ENCODE results near the gene CALY.

Gene CALY

DNA sequence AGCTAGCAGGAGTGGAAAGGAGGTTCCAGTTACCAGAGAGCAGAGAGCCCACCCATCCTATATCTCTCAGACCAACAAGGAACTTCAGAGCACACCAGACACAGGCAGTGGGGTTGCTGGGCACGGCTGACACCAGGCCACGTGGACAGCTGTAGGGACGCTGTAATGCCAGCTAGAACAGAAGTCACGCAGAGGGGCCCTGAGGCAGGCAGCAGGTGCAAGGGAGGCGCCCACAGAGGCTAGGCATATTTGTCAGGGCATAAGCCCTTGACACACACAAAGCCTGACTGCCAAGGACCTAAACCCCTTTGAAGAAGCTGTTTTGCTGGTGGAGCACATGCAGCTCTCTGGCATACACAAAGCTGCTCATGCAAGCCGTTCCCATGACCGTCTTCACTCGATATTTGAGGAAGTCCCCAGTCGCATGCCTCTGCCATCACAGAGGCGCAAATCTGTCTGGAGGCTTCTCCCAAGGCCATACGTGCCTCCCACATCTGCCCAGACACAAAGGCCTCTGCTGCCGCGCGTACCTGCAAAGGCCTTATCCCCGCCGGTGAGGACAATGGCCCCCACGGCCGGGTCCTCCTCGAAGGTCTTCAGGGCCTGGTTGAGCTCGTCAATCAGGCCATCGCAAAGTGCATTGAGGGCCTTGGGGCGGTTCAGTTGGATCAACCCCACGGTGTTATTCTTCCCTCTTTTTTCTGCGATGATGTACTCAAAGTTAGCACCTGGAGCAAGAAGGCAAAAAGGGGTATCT, 33.5 kb upstream of the CALY start:
- ChIA-PET CTCF (no interaction called here), POLR2A (interaction anchor here (1.4 kb wide), 2 partner anchors 13 to 16 kb away, joined by 3 to 4 read pairs; no protein-coding TSS in a partner anchor)

DNA sequence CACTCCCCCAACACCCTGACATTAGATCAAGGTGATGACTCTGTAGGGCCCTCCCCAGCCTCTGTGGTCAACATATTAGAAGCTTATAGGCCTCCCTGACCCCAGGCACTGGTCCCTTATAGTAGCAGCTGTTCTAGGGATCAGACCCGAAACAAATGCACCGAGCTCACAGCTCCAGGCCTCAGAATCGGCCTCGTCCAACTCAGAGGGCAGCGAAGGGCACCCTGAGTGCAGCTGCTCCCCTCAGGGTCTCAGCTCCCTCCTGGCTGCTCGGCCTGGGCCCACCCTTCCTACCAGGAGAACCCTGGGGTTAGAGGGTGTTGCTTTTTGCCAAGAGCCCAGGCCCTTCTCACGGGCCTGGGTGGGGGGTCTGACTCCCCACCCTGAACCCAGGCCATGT, 31.5 kb upstream of the CALY start:
- no peak overlapping the region for H3K4me3 ChIP-seq (ENCODE audit: low read depth, low read length)
- H3K36me3 ChIP-seq (ENCODE audit: control insufficient read depth in 2 of 2, insufficient read depth in 1 of 2, low read length in 2 of 2), result peaks cover 0 to 67% of the 10 kb centered on the region in 2 experiments; a peak in 2 of 3 replicates
- ChIA-PET POLR2A (interaction anchor here (1.4 kb wide), 1 partner anchor 10 kb away, joined by 5 read pairs; no protein-coding TSS in a partner anchor), CTCF (interaction anchor here (0.8 kb wide), 1 partner anchor 39 kb away, joined by 3 read pairs; no protein-coding TSS in a partner anchor)
- H3K9me3 ChIP-seq (ENCODE audit: control insufficient read depth, insufficient read depth, low read depth, low read length), result no peaks in the 10 kb centered on the region
- TF ChIP-seq ZNF664 (tag by site-specific recombination; IDR thresholded peaks at IDR 0.05) (no peak), OSR2 (tag by site-specific recombination; IDR thresholded peaks at IDR 0.05) (no peak), TRIM28 (IDR thresholded peaks at IDR 0.05; ENCODE audit: borderline replicate concordance, low read length) (no peak), EGR2 (tag by site-specific recombination; IDR thresholded peaks at IDR 0.05; ENCODE audit: low read depth) (no peak), ZFP69B (tag by site-specific recombination; IDR thresholded peaks at IDR 0.05) (no peak), ZNF404 (tag by site-specific recombination; IDR thresholded peaks at IDR 0.05) (no peak)
- TF ChIP-seq, protein P1, sequence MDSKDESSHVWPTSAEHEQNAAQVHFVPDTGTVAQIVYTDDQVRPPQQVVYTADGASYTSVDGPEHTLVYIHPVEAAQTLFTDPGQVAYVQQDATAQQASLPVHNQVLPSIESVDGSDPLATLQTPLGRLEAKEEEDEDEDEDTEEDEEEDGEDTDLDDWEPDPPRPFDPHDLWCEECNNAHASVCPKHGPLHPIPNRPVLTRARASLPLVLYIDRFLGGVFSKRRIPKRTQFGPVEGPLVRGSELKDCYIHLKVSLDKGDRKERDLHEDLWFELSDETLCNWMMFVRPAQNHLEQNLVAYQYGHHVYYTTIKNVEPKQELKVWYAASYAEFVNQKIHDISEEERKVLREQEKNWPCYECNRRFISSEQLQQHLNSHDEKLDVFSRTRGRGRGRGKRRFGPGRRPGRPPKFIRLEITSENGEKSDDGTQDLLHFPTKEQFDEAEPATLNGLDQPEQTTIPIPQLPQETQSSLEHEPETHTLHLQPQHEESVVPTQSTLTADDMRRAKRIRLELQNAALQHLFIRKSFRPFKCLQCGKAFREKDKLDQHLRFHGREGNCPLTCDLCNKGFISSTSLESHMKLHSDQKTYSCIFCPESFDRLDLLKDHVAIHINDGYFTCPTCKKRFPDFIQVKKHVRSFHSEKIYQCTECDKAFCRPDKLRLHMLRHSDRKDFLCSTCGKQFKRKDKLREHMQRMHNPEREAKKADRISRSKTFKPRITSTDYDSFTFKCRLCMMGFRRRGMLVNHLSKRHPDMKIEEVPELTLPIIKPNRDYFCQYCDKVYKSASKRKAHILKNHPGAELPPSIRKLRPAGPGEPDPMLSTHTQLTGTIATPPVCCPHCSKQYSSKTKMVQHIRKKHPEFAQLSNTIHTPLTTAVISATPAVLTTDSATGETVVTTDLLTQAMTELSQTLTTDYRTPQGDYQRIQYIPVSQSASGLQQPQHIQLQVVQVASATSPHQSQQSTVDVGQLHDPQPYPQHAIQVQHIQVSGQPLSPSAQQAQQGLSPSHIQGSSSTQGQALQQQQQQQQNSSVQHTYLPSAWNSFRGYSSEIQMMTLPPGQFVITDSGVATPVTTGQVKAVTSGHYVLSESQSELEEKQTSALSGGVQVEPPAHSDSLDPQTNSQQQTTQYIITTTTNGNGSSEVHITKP (tag by site-specific recombination; IDR thresholded peaks at IDR 0.05), result no peak
- no peak overlapping the region for H3K27ac ChIP-seq (ENCODE audit: extremely low read depth, low read depth, low read length)
- H3K4me1 ChIP-seq (ENCODE audit: control insufficient read depth, insufficient read depth, low read length), result no peaks in the 10 kb centered on the region

More for the DNA sequence above, 33.5 kb upstream of the CALY start:
- Histone ChIP-seq H3K4me3 (ENCODE audit: low read depth, low read length) (no peak overlapping the region), H3K4me1 (ENCODE audit: control insufficient read depth, insufficient read depth, low read length) (peaks cover 3% of the 10 kb centered on the region), H3K9me3 (ENCODE audit: control insufficient read depth, insufficient read depth, low read depth, low read length) (no peaks in the 10 kb centered on the region), H3K36me3 (ENCODE audit: control insufficient read depth in 2 of 2, insufficient read depth in 1 of 2, low read length in 2 of 2) (peaks cover 0 to 55% of the 10 kb centered on the region in 2 experiments; a peak in 1 of 3 replicates), H3K27ac (ENCODE audit: extremely low read depth, low read depth, low read length) (no peak overlapping the region)
- no peak for TF ChIP-seq ZNF76 (tag by site-specific recombination; IDR thresholded peaks at IDR 0.05; ENCODE audit: borderline replicate concordance, low read depth)
- TF ChIP-seq, protein P2, sequence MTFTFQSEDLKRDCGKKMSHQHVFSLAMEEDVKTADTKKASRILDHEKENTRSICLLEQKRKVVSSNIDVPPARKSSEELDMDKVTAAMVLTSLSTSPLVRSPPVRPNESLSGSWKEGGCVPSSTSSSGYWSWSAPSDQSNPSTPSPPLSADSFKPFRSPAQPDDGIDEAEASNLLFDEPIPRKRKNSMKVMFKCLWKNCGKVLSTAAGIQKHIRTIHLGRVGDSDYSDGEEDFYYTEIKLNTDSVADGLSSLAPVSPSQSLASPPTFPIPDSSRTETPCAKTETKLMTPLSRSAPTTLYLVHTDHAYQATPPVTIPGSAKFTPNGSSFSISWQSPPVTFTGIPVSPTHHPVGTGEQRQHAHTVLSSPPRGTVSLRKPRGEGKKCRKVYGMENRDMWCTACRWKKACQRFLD (tag by site-specific recombination; IDR thresholded peaks at IDR 0.05), result no peak
- TF ChIP-seq, protein P3, sequence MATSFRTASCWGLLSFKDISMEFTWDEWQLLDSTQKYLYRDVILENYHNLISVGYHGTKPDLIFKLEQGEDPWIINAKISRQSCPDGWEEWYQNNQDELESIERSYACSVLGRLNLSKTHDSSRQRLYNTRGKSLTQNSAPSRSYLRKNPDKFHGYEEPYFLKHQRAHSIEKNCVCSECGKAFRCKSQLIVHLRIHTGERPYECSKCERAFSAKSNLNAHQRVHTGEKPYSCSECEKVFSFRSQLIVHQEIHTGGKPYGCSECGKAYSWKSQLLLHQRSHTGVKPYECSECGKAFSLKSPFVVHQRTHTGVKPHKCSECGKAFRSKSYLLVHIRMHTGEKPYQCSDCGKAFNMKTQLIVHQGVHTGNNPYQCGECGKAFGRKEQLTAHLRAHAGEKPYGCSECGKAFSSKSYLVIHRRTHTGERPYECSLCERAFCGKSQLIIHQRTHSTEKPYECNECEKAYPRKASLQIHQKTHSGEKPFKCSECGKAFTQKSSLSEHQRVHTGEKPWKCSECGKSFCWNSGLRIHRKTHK (tag by site-specific recombination; IDR thresholded peaks at IDR 0.05), result no peak
- TF ChIP-seq ZNF791 (tag by site-specific recombination; IDR thresholded peaks at IDR 0.05), result no peak
- no peak for TF ChIP-seq ZNF48 (tag by site-specific recombination; IDR thresholded peaks at IDR 0.05)
- TF ChIP-seq, protein P4, sequence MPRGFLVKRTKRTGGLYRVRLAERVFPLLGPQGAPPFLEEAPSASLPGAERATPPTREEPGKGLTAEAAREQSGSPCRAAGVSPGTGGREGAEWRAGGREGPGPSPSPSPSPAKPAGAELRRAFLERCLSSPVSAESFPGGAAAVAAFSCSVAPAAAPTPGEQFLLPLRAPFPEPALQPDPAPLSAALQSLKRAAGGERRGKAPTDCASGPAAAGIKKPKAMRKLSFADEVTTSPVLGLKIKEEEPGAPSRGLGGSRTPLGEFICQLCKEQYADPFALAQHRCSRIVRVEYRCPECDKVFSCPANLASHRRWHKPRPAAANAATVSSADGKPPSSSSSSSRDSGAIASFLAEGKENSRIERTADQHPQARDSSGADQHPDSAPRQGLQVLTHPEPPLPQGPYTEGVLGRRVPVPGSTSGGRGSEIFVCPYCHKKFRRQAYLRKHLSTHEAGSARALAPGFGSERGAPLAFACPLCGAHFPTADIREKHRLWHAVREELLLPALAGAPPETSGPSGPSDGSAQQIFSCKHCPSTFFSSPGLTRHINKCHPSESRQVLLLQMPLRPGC (tag by site-specific recombination; IDR thresholded peaks at IDR 0.05), result no peak
- no peak for TF ChIP-seq KLF8 (tag by site-specific recombination; IDR thresholded peaks at IDR 0.05)
- TF ChIP-seq, protein P5, sequence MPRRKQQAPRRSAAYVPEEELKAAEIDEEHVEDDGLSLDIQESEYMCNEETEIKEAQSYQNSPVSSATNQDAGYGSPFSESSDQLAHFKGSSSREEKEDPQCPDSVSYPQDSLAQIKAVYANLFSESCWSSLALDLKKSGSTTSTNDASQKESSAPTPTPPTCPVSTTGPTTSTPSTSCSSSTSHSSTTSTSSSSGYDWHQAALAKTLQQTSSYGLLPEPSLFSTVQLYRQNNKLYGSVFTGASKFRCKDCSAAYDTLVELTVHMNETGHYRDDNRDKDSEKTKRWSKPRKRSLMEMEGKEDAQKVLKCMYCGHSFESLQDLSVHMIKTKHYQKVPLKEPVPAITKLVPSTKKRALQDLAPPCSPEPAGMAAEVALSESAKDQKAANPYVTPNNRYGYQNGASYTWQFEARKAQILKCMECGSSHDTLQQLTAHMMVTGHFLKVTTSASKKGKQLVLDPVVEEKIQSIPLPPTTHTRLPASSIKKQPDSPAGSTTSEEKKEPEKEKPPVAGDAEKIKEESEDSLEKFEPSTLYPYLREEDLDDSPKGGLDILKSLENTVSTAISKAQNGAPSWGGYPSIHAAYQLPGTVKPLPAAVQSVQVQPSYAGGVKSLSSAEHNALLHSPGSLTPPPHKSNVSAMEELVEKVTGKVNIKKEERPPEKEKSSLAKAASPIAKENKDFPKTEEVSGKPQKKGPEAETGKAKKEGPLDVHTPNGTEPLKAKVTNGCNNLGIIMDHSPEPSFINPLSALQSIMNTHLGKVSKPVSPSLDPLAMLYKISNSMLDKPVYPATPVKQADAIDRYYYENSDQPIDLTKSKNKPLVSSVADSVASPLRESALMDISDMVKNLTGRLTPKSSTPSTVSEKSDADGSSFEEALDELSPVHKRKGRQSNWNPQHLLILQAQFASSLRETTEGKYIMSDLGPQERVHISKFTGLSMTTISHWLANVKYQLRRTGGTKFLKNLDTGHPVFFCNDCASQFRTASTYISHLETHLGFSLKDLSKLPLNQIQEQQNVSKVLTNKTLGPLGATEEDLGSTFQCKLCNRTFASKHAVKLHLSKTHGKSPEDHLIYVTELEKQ (tag by site-specific recombination; IDR thresholded peaks at IDR 0.05; ENCODE audit: borderline replicate concordance), result no peak
- TF ChIP-seq ZNF133 (tag by site-specific recombination; IDR thresholded peaks at IDR 0.05), result no peak
- no peak for TF ChIP-seq GLIS1 (tag by site-specific recombination; IDR thresholded peaks at IDR 0.05)
- no peak for TF ChIP-seq ZNF169 (tag by site-specific recombination; IDR thresholded peaks at IDR 0.05)
- TF ChIP-seq KLF16 (tag by site-specific recombination; IDR thresholded peaks at IDR 0.05), result no peak
- no peak for TF ChIP-seq ZNF571 (tag by site-specific recombination; IDR thresholded peaks at IDR 0.05)
- no peak for TF ChIP-seq ZBTB17 (tag by site-specific recombination; IDR thresholded peaks at IDR 0.05)
- no peak for TF ChIP-seq ZNF626 (tag by site-specific recombination; IDR thresholded peaks at IDR 0.05)
- TF ChIP-seq ZNF501 (tag by site-specific recombination; IDR thresholded peaks at IDR 0.05), result no peak
- TF ChIP-seq ZNF202 (tag by site-specific recombination; IDR thresholded peaks at IDR 0.05; ENCODE audit: borderline replicate concordance), result no peak
- TF ChIP-seq ZFP69B (tag by site-specific recombination; IDR thresholded peaks at IDR 0.05), result no peak
- TF ChIP-seq ZNF629 (tag by site-specific recombination; IDR thresholded peaks at IDR 0.05), result no peak
